NK-92 (cell line): ENCODE measurements around the gene RIMBP3C.
"Not testable (repeated sequence)": the region's sequence is repeated elsewhere in the genome, so short reads cannot be mapped to it uniquely, and the experiment has no call there.

Experiments used
- DNase-seq: peaks from one replicate; lab custom pipeline; 2025; ENCODE audit not compliant: unreplicated experiment; lab: John Stamatoyannopoulos, UW

Gene RIMBP3C

DNA sequence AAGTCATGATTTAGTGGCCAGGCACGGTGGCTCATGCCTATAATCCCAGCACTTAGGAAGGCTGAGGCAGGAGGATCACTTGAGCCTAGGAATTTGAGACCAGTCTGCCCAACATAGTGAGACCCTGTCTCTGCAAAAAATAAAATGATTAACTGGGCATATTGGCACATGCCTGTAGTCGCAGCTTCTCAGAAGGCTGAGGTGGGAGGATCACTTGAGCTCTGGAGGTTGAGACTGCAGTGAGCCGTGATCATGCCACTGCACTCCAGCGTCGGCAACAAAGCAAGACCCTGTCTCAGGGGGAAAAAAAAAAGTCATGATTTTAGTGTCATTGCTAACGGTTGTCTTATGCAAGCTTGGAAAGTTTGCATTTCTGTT is 28.2 kb upstream of the RIMBP3C start:
- no peak for DNase-seq

GRCh38 chr22:21573750-21574494 is 22.7 kb upstream of the RIMBP3C start:
- DNase-seq = no peak

GRCh38 chr22:21573293-21573734 is 22.1 kb upstream of the RIMBP3C start:
- DNase-seq = no peak

- no peak for DNase-seq
Observed at GRCh38 chr22:21571679-21572078, 20.4 kb upstream of the RIMBP3C start.

DNA sequence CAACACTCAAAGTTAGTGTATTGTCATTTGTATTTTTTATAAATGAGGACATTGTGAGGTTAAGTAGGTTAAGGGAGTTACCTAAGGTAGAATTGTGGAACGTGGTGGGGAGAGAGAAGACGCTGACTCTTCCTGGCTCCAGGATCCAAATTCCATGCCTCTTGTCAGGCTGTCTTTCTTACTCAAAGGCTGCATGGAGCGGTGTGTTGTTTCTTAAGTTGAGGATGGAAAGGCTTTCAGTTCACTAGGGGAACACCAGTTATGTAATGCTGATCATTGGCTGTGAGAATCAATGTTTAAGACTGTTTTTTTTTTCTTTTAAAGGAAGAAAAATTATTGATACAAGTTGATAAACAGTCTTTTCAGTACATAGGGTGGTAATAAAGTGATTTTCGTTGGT is 19.1 kb upstream of the RIMBP3C start:
- no peak for DNase-seq

GRCh38 chr22:21569459-21570170 is 18.4 kb upstream of the RIMBP3C start:
- DNase-seq = no peak

DNA sequence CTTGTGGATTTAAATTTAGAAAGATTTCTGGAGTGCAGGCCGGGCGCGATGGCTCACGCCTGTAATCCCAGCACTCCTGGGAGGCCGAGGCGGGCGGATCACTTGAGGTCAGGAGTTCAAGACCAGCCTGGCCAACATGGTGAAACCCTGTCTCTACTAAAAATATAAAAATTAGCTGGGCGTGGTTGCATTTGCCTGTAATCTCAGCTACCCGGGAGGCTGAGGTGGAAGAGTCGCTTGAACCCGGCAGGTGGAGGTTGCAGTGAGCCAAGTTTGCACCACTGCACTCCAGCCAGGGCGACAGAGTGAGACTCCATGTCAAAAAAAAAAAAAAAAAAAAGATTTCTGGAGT is 17.8 kb upstream of the RIMBP3C start:
- not testable (repeated sequence) for DNase-seq

DNA sequence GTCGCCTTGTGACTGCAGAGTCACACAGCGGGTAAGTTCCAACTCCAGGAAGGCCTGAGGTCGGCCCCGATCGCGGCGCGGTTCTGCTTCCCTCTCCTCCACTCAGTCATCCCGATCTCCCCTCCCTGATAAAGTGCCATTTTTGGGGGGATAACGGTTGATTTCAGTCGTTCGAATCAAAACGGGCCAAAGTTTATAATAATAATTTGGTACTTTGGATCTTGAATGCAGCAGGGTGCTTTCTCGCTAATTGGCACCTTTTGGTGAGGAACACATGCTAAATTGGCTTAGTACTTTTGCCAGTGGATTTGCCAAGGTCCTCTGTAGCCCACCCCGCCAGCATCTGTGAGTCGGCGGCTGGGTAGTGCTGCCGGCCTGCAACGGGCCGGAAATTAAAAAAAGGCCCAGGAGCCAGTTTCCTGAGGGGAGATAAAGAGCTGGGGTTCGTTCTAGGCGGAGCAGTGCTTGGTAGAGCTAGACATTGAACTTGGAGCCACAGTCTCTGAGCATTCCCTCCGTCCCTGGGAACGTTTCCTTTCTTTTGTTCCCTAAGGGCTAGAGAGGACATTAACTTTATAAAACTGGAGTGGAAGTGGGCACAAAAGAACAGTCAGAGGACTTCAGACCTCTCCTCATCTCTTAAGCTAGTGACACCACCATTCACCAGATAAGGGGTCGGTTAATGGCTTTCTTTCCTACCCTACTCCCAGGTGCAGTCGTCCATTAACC is 17.2 kb upstream of the RIMBP3C start:
- no peak for DNase-seq

GRCh38 chr22:21567456-21568346 is 16.4 kb upstream of the RIMBP3C start, which contains the start of gene UBE2L3:
UBE2L3 (plus strand) TSS chr22:21567714; CDS start chr22:21567745, 31 bp downstream.
- DNase-seq = no peak

DNA sequence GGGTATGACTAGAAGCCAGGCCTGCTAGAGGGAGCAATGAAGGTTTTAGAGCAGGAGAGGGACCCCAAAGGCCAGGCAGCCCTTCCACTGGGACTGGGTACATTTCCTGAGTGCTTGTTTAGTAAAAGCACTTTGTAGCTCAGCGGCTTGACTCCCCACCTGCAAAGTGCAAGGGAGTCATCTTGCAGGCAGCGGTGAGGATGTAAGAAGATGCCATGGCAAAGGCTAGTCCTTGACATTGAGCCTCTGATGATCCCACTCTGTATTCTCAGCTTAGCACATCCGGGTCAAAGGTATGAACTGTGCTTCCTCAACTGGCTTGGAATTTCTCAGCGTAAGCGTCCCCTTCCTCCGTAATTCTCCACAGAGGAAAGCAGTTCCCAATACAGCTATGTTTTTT is 13.2 kb upstream of the RIMBP3C start:
- DNase-seq = no peak

DNA sequence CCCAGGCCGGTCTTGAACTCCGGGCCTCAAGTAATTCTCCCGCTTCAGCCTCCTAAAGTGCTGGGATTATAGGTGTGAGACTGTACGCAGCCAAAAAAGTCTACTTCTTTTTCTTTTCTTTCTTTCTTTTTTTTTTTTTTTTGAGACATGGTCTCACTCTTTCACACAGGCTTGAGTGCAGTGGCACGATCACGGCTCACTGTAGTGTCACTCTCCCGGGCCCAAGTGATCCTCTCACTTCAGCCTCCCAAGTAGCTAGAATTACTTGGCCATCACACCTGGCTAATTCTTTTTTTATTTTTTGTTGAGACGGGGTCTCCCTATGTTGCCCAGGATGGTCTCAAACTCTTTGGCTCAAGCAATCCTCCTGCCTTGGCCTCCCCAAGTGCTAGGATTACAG is 12.7 kb upstream of the RIMBP3C start:
- no peak for DNase-seq

DNA sequence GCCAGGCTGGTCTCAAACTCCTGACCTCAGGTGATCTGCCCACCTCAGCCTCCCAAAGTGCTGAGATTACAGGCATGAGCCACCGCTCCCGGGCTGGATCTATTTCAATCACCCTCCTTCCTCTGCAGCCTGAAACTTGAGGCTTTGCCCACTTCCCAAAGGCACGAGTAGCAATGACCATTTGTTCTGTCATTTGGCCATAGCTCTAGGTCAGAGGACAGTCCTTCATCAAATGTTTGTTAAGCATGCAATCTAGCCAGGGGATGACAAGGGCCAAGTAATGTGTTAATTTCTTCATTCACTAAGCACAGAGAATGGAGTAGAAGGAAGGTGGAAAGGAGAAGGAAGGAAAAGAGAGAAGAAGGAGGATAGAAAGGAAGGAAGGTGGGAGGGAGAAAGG is 9.4 kb upstream of the RIMBP3C start:
- not testable (repeated sequence) for DNase-seq

DNA sequence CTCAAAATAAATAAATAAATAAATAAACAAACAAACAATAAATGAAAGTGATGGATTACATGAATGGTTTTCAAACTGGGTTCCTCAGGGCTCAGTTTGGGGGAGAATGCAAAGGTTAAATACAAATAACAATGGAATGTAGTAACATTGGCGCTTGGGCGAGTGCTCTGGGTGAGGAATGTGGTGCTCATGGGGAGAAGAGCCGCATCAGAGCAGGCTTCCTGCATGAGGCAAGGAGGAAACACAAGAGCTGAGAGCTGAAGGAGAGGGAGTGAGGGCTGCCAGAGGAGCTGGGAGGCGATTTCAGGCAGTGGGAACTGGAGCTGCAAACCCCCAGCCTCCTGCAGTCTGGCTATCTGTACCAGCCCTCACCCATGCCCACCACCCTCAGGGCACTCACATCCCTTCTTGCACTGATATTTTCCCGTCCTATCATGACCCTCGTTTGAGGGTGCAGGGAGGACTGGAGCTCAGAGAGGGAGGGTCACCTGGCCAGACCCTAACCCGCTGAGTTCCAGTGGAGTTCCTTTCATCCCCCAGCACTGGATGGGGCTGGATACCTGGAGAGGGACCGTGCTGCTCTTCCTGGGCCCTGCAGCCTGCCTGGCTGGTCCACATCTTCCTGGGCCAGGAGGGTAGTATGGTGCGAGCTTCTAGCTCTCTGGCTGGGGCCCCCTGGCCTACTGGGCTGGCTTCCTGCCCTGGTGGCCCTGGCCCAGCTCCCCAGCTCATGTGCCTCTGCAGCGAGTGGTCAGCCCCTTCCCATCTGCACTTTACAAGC is 8.3 kb upstream of the RIMBP3C start:
- not testable (repeated sequence) for DNase-seq

DNA sequence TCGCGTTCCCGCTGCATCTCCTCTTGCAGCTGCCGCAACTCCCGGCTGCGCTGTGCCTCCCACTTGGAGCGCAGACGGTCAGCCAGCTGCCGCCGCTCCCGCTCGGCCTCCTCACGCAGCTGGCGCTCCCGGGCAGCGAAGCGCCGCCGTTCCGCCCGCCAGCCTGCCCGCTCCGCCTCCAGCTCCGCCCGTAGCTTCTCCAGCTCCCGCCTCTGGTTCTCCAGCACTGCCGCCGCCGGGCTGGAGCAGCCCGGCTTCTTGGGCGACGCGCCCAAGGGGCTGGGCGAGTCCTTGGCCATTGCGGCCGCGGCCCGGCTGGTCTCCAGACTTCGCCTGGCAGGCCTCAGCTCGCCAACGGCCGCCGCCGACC is 598 bp downstream of the RIMBP3C start:
- not testable (repeated sequence) for DNase-seq

DNA sequence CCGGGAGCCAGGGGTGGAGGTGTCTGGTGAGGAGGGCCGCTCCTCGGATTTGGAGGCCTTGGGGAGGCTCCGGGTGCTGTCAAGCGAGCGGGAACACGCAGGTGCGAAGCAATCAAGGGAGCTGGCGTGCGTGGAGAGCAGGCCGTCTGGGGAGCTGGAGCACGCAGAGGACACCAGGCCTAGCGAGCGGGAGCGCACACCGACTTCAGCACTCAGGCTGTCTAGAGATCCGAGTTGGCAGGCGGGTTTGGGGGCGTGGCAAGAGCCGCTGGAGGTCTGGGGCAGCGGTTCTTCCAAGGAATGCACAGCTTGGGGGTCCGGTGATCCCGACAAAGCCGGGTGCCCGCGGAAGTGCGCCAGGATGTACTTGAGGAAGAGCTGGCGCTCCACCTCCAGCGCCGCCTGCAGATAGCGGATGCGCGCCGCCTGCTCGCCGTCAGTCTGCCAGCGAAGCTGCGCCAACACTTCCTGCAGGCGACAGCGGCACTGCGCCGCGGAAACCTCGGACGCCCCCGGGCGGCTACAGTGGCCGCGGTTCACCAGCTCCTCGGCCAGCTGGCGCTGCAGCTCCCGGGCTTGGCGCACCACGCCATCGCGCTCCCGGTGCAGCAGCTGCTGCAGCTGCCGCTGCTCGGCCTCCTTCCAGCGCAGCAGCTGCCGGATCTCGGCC is 1.1 kb downstream of the RIMBP3C start:
- DNase-seq = not testable (repeated sequence)

DNA sequence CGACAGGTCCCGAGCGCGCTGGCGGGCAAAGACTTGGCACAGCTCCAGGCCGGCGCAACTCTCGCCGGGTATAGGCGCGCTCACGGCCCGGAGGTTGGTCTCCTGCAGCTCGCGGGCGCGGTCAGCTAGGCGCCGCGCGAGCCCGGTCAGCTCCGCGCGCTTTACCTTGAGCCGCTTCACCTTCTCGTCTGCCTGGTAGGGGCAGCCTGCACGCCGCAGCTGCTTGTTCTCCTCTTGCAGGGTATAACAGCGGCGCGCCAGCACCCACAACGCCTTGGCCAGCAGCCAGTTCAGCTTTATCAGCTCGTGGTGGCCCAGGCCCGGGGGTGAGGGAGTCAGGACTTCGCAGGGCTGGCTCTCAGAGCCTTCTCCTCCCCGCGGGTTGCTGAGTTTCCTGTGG is 1.7 kb downstream of the RIMBP3C start:
- DNase-seq = not testable (repeated sequence)

GRCh38 chr22:21544432-21545322 is 6.6 kb downstream of the RIMBP3C start:
- DNase-seq = not testable (repeated sequence)

DNA sequence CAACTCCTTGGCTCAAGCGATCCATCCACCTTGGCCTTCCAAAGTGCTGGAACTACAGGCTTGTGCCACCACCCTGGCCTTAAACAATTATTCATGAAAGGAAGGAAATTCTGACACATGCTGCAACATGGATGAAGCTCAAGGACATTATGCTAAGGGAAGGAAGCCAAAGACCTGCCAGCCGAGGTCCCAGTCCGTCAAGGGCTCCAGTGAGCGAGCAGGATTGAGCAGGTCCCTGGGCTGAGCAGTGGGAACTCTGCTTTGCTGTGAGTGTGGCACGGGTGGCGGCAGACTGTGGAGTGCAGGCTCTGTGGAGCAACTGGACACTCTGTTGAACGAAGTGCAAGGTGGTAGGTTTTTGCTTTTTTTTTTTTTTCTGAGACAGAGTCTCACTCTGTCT is 11.4 kb downstream of the RIMBP3C start:
- DNase-seq = not testable (repeated sequence)
